A549 treated with RU486 at 1 μM for 4 hours (cell line): ENCODE results near the gene ZBTB4. TPM values are rescaled to one million over a fixed set of nuclear protein-coding genes. Genes with fewer than 3 reads are reported as not detected.

Source experiments
- total RNA-seq: library from RNA; stranded (reverse); fragments of 200-300 nt; extraction: Qiagen RNA extraction; gene quantifications from 5 replicates; pipeline ENCODE4 v1.2.3, GENCODE V29; 2022; ENCODE audit warnings: low read depth

ZBTB4 gene
- 17.8 to 24.3 TPM (median 22.7 TPM) in 5 replicates for total RNA-seq

GRCh38 chr17:7479213-7480088, at the start of gene ZBTB4:
ZBTB4 (minus strand) TSS chr17:7479631; CDS start chr17:7466801, 12,830 bp downstream.

DNA sequence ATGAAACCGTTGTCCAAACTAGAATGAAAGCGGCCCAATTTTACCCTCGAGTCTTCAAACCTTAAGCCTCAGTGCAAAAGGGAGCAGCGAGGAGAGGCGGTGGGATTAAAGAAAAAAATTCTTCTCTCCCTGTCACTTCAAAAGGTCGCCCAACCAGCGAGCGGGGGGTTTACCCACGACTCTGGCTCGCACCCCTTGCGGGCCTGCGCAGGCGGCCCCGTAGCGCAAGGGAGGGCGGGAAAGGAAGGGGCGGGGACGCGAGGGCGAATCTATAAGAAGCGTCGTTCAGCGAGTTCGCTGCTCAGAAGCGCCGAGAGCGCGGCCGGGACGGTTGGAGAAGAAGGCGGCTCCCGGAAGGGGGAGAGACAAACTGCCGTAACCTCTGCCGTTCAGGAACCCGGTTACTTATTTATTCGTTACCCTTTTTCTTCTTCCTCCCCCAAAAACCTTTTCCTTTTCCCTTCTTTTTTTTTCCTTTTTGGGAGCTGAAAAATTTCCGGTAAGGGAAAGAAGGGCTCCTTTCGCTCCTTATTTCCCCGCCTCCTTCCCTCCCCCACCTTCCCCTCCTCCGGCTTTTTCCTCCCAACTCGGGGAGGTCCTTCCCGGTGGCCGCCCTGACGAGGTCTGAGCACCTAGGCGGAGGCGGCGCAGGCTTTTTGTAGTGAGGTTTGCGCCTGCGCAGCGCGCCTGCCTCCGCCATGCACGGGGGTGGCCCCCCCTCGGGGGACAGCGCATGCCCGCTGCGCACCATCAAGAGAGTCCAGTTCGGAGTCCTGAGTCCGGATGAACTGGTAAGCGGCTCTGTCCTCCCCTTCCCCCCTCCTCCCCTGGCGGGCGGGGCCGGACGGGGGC, 4.9 kb upstream of the ZBTB4 start, which contains the start of gene POLR2A:
POLR2A (plus strand) TSS at position 300 of the 852 bp plus-strand sequence.

DNA sequence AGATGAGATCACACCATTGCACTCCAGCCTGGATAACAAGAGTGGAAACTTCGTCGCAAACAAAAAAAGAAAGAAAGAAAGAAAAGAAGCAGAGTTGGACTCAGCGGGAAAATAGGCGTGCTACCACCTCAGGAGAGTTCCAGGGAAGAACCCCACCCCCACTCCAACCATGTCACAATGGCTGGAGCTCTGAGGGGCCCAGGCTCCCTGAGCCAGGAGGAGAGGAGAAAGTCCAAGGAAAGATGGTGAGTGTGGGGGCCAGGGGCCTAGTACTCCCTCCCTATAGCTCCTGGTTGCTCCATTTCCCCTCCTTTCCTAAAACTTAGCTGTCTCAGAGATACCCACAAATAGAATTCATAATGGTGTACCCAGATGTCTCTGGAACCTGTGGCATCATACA, 1.8 kb upstream of the ZBTB4 start, which contains the start of gene SLC35G6:
SLC35G6 (plus strand) TSS at position 172 of the 400 bp plus-strand sequence; CDS start at position 243, 71 bp downstream.

GRCh38 chr17:7444682-7445618, 34.5 kb downstream of the ZBTB4 start, which contains the start of gene CHRNB1:
CHRNB1 (plus strand) TSS chr17:7445061; CDS start chr17:7445128, 67 bp downstream.

GRCh38 chr17:7439462-7440112, 39.8 kb downstream of the ZBTB4 start, which contains the start of gene FGF11:
FGF11 (plus strand) TSS chr17:7439512; CDS start chr17:7439621, 109 bp downstream.

DNA sequence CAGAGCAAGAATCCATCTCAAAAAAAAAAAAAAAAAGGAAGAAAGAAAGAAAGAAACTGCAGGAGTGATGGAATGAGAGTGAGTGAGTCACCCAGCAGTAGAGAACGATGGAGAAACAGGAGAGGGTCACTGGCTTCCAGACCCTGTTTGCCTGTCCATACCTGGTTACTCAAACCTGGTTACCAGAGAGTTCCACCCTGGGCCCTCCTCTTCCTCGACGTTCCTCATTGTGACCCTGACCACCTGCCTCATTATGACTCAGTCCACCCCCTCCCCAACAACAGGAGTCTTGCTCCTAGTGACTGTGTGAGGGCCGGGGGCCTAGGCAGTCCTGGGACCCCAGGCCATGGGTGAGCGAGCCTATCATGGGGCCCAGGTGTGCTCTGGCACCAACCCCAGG, 50.9 kb downstream of the ZBTB4 start, which contains the start of gene SPEM3:
SPEM3 (plus strand) TSS at position 301 of the 400 bp plus-strand sequence; CDS start at position 347, 46 bp downstream.

DNA sequence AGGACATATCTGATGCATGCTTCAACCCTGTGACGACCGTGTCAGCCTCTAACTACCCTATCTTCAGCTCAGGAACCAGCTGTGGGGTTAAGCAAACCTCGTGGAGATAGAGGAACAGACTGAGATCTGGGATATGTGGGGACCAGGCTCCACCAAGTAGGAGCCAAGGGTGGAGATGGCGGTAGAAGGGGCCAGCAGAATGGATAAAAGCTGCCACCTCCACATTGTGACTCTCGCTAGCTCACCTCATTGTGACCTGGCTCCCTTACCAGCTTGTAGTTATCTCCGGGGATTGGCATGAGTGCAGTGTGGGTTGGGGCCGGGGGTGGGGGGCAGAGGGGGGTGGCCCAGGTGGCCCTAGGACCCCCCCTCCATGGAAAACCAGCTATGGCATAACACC, 54.1 kb downstream of the ZBTB4 start, which contains the start of gene SPEM2:
SPEM2 (plus strand) TSS at position 301 of the 400 bp plus-strand sequence; CDS start at position 374, 73 bp downstream.

DNA sequence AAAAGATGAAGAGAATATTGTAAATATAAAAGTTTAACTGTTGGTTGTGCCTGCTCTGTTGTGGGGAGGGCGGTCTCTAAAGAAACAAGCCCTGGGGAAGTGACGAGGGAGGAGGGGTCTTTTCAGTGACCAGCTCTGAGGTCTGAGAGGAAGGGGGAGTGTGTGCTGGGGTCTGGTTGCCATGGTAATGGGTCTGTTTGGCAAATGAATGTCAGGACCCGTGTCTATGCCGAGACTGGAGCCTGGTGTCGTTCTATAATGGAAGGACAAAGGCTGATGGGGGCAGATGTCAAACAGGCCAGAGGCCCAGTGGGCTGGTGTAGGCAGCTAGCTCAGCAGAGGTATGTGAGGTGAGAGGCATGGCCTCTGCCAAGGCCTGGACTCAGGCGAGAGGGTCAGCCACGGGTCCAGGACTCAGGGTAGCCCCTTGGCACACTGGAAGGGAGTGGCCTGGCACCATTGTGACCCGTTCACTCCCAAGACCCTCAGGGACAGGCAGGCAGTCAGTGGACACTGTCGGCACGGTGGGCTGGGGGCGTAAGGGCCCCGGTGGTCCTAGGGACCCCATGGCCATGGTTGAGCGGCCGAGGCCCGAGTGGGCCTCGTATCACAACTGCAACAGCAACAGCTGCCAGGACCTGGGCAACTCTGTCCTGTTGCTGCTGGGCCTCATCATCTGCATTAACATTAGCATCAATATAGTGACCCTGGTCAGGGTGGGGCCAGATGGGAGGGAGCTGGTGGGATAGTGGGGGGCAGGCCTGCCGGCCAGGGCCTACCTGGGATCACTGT, 59.4 kb downstream of the ZBTB4 start, which contains the start of gene SPEM1:
SPEM1 (plus strand) TSS at position 506 of the 792 bp plus-strand sequence; CDS start at position 567, 61 bp downstream.

Other genes with a start within 250 kb of the ZBTB4 start
- gene DVL2, start 245.1 kb downstream of the ZBTB4 start, total RNA-seq = 26.1 to 39.5 TPM (median 37.0 TPM) in 5 replicates
- 82.3 to 110 TPM (median 92.2 TPM) in 5 replicates for gene PHF23, start 240.2 kb downstream of the ZBTB4 start, total RNA-seq
- gene GABARAP, start 237.2 kb downstream of the ZBTB4 start, total RNA-seq = 678 to 759 TPM (median 700 TPM) in 5 replicates
- gene CTDNEP1, start 227.9 kb downstream of the ZBTB4 start, total RNA-seq = 210 to 241 TPM (median 229 TPM) in 5 replicates
- 110 to 138 TPM (median 124 TPM) in 5 replicates for gene ELP5, start 227.4 kb downstream of the ZBTB4 start, total RNA-seq
- 0.57 to 1.5 TPM (median 0.71 TPM) in 5 replicates for gene CLDN7, start 217.2 kb downstream of the ZBTB4 start, total RNA-seq
- gene SLC2A4, start 197.9 kb downstream of the ZBTB4 start, total RNA-seq = 0.07 to 0.29 TPM (median 0.17 TPM) in 5 replicates
- gene YBX2, start 185.0 kb downstream of the ZBTB4 start, total RNA-seq = 0.32 to 0.80 TPM (median 0.41 TPM) in 5 replicates
- 1,703 to 1,867 TPM (median 1,727 TPM) in 5 replicates for gene EIF5A, start 172.0 kb downstream of the ZBTB4 start, total RNA-seq
- gene GPS2, start 164.3 kb downstream of the ZBTB4 start, total RNA-seq = 86.5 to 109 TPM (median 99.7 TPM) in 5 replicates
- 21.8 to 31.5 TPM (median 27.2 TPM) in 5 replicates for gene NEURL4, start 150.3 kb downstream of the ZBTB4 start, total RNA-seq
- gene ACAP1, start 143.1 kb downstream of the ZBTB4 start, total RNA-seq = 0.74 to 8.9 TPM (median 4.6 TPM) in 5 replicates
- gene KCTD11, start 127.5 kb downstream of the ZBTB4 start, total RNA-seq = 10.7 to 15.4 TPM (median 12.9 TPM) in 5 replicates
- not detected in 5 replicates for gene TMEM95, start 124.5 kb downstream of the ZBTB4 start, total RNA-seq
- gene TNK1, start 98.5 kb downstream of the ZBTB4 start, total RNA-seq = 1.5 to 2.1 TPM (median 1.9 TPM) in 5 replicates
- gene PLSCR3, start 85.1 kb downstream of the ZBTB4 start, total RNA-seq = 35.0 to 47.4 TPM (median 36.8 TPM) in 5 replicates
- gene TMEM256, start 75.5 kb downstream of the ZBTB4 start, total RNA-seq = 183 to 235 TPM (median 214 TPM) in 5 replicates
- 13.0 to 21.8 TPM (median 16.6 TPM) in 5 replicates for gene NLGN2, start 71.8 kb downstream of the ZBTB4 start, total RNA-seq
- not detected in 5 replicates for gene SPEM1, start 59.3 kb downstream of the ZBTB4 start, total RNA-seq
- gene SPEM2, start 54.0 kb downstream of the ZBTB4 start, total RNA-seq = 0.08 TPM in 1 of 5 replicates, not detected in the others
- gene SPEM3, start 50.8 kb downstream of the ZBTB4 start, total RNA-seq = not detected in 5 replicates
- 8.7 to 15.2 TPM (median 12.6 TPM) in 5 replicates for gene TMEM102, start 44.2 kb downstream of the ZBTB4 start, total RNA-seq
- 0.74 to 1.4 TPM (median 1.2 TPM) in 5 replicates for gene FGF11, start 40.1 kb downstream of the ZBTB4 start, total RNA-seq
- 5.7 to 8.0 TPM (median 7.2 TPM) in 5 replicates for gene CHRNB1, start 34.6 kb downstream of the ZBTB4 start, total RNA-seq
- not detected in 5 replicates for gene SLC35G6, start 1.8 kb upstream of the ZBTB4 start, total RNA-seq
- gene POLR2A, start 4.7 kb upstream of the ZBTB4 start, total RNA-seq = 62.1 to 84.5 TPM (median 77.7 TPM) in 5 replicates
- 8.8 to 13.0 TPM (median 10.7 TPM) in 5 replicates for gene TNFSF12, start 69.4 kb upstream of the ZBTB4 start, total RNA-seq
- gene TNFSF13, start 79.1 kb upstream of the ZBTB4 start, total RNA-seq = 0.72 to 1.5 TPM (median 1.1 TPM) in 5 replicates
- 93.8 to 107 TPM (median 95.9 TPM) in 5 replicates for gene SENP3, start 82.3 kb upstream of the ZBTB4 start, total RNA-seq
- gene CD68, start 100.0 kb upstream of the ZBTB4 start, total RNA-seq = 31.7 to 44.5 TPM (median 39.7 TPM) in 5 replicates
- gene MPDU1, start 104.2 kb upstream of the ZBTB4 start, total RNA-seq = 117 to 140 TPM (median 122 TPM) in 5 replicates
- 0.16 to 0.30 TPM (median 0.19 TPM) in 5 replicates for gene SOX15, start 110.5 kb upstream of the ZBTB4 start, total RNA-seq
- 52.7 to 63.1 TPM (median 62.0 TPM) in 5 replicates for gene FXR2, start 135.3 kb upstream of the ZBTB4 start, total RNA-seq
- 70.6 to 108 TPM (median 81.7 TPM) in 5 replicates for gene SAT2, start 148.2 kb upstream of the ZBTB4 start, total RNA-seq
- gene SHBG, start 150.5 kb upstream of the ZBTB4 start, total RNA-seq = 0.47 to 0.70 TPM (median 0.64 TPM) in 5 replicates
- 0.13 to 0.42 TPM (median 0.27 TPM) in 5 replicates for gene ATP1B2, start 171.3 kb upstream of the ZBTB4 start, total RNA-seq
- gene TP53, start 207.9 kb upstream of the ZBTB4 start, total RNA-seq = 46.4 to 54.0 TPM (median 52.3 TPM) in 5 replicates
- gene WRAP53, start 208.8 kb upstream of the ZBTB4 start, total RNA-seq = 33.8 to 47.6 TPM (median 43.3 TPM) in 5 replicates
- gene EFNB3, start 225.6 kb upstream of the ZBTB4 start, total RNA-seq = 0.85 to 1.9 TPM (median 1.7 TPM) in 5 replicates
- gene DNAH2, start 238.1 kb upstream of the ZBTB4 start, total RNA-seq = 0.01 to 0.02 TPM (median 0.02 TPM) in 3 of 5 replicates, not detected in the others